H1 (cell line): Measurements from ENCODE around the gene CKB. TPM values are rescaled to one million over a fixed set of nuclear protein-coding genes. Genes with fewer than 3 reads are reported as not detected.

Experiments used
- CHD2 ChIP-seq: IDR thresholded peaks from 2 replicates; pipeline ENCODE4 v1.6.1; 2012; ENCODE audit warnings: low read length, improper control_type of control experiment
- HDAC2 ChIP-seq, 2 experiments: fragments of 300-600 bp in 1 of 2; sonication (generic) in 1 of 2; IDR thresholded peaks; 2 replicates each; pipeline ENCODE4 v1.6.1; 2011 to 2012; ENCODE audit warnings: low read depth in 2 of 2, low read length in 2 of 2, mild to moderate bottlenecking in 2 of 2, moderate library complexity in 2 of 2, borderline replicate concordance in 1 of 2, inconsistent platforms in 1 of 2
- KDM1A ChIP-seq: fragments of 200-600, 300-600 bp; sonication (generic); IDR thresholded peaks from 2 replicates; pipeline ENCODE4 v1.7.1; 2016; ENCODE audit warnings: mild to moderate bottlenecking, low read length, borderline replicate concordance
- NRF1 ChIP-seq: IDR thresholded peaks from 2 replicates; pipeline ENCODE4 v1.6.1; 2011; ENCODE audit warnings: mild to moderate bottlenecking, low read depth, low read length, improper control_type of control experiment
- PHF8 ChIP-seq: fragments of 200-600 bp; sonication (generic); conservative IDR thresholded peaks from 2 replicates; pipeline ENCODE4 v1.7.1; 2012; ENCODE audit warnings: low read depth, mild to moderate bottlenecking, inconsistent platforms, low read length, moderate library complexity
- POLR2A ChIP-seq, 2 experiments: IDR thresholded peaks; 1 replicate in 1 of 2; 2 replicates in 1 of 2; pipeline ENCODE4 v1.6.1; 2011; ENCODE audit warnings: low read depth in 2 of 2, low read length in 2 of 2, mild to moderate bottlenecking in 2 of 2; ENCODE audit errors: control extremely low read depth in 1 of 2
- TBP ChIP-seq: IDR thresholded peaks from 2 replicates; pipeline ENCODE4 v1.6.1; 2011; ENCODE audit warnings: low read depth, low read length, improper control_type of control experiment
- polyA plus RNA-seq, 7 experiments: library from polyadenylated mRNA; depleted of rRNA in 3 of 7; stranded (reverse) in 5 of 7; unstranded in 2 of 7; fragments of >200 nt in 5 of 7; fragments of 200-250 nt in 2 of 7; gene quantifications; 1 replicate in 5 of 7; 2 replicates in 1 of 7; 4 replicates in 1 of 7; pipeline versions ENCODE4 v1.2.1 to v1.2.3, GENCODE V29; 2011 to 2013; ENCODE audit warnings: missing spikeins in 2 of 7, mixed read lengths in 2 of 7
- total RNA-seq: library from RNA; stranded (reverse); fragmentation: NEBNext Ultra II Directional; extraction: Animal tissue kit (Norgen Biotek cat#: 25700); gene quantifications from 2 replicates; pipeline ENCODE4 v1.2.1, GENCODE V29; 2021
- TF ChIP-seq, protein P1 (sequence below), 3 experiments: IDR thresholded peaks; 1 replicate in 2 of 3; 2 replicates in 1 of 3; pipeline versions ENCODE4 v1.5.1 to v1.6.1; 2011; ENCODE audit warnings: low read length in 3 of 3, mild to moderate bottlenecking in 3 of 3, inconsistent platforms in 2 of 3, low read depth in 1 of 3, moderate library complexity in 1 of 3; ENCODE audit not compliant: insufficient read depth in 1 of 3; ENCODE audit errors: control extremely low read depth in 1 of 3

The CKB gene
- total and polyA plus RNA-seq, 2 of the 8 experiments (the other 6 are each of a cell fraction or from before 2014, with no cell fraction given): 538 to 950 TPM

DNA sequence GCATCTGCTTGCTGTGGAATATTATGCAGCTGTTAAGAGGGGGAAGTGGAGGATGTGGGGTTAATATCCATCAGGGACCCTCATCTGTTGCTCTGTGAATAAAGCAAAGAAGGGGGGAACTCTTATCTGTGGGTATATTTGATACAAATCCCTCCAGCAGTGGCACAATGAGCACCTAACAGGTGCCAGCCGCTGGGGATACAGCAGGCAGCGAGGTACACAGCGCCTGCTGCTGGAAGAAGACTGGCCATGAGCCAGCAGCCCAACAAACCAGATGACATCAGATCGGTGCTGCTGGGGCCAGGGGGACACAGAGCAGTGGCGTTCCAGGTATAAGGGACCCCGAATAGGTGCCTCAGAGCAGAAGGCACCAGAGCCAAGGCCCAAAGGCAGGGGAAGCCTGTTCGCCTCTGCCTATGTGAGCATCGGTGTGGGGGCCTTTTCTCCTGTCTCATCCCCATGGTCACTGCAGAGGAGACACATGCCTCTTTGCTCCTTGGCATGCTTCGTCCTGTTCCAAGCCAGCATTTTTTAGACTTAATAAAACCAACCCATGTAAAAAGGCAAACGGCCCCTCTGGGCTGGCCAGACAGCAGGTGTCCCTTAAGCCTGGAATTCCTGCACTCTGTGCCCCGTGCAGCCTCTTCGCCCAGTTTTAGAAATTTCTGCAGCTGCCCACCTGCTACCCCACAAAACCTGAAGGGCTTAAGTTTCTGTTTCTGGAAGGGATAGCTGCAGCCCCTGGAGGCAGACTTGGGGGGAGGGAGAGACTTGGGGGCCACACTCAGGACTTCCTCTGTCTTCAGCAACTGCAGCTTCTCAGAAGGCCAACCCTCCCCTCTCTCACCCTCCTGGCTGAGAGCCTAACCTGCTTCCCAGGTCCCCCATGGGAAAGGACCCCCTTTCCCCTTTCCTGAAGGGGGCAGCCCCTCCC lies 1.6 kb upstream of the CKB start (continued):
- TF ChIP-seq, protein P1, sequence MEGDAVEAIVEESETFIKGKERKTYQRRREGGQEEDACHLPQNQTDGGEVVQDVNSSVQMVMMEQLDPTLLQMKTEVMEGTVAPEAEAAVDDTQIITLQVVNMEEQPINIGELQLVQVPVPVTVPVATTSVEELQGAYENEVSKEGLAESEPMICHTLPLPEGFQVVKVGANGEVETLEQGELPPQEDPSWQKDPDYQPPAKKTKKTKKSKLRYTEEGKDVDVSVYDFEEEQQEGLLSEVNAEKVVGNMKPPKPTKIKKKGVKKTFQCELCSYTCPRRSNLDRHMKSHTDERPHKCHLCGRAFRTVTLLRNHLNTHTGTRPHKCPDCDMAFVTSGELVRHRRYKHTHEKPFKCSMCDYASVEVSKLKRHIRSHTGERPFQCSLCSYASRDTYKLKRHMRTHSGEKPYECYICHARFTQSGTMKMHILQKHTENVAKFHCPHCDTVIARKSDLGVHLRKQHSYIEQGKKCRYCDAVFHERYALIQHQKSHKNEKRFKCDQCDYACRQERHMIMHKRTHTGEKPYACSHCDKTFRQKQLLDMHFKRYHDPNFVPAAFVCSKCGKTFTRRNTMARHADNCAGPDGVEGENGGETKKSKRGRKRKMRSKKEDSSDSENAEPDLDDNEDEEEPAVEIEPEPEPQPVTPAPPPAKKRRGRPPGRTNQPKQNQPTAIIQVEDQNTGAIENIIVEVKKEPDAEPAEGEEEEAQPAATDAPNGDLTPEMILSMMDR (IDR thresholded peaks at IDR 0.05; ENCODE audit: control extremely low read depth in 1 of 3, insufficient read depth in 1 of 3, low read depth in 1 of 3, low read length in 3 of 3): peak in 2 of 3 experiments; percentile 41 to 49; a peak in 3 of 4 replicates
- TF ChIP-seq PHF8 (no peak), POLR2A (IDR thresholded peaks at IDR 0.05; ENCODE audit: control extremely low read depth in 1 of 2, low read depth in 2 of 2, low read length in 2 of 2) (no peak), KDM1A (peak; percentile 83; the same call in 1 of the 2 replicates), TBP (no peak), CHD2 (no peak), NRF1 (no peak), HDAC2 (IDR thresholded peaks at IDR 0.05; ENCODE audit: borderline replicate concordance in 1 of 2, low read depth in 2 of 2, low read length in 2 of 2) (0 out of 4 replicates have a peak, but pooled peaks of 1 of the 2 experiments have one; percentile 41)
